ENCODE results near the gene MAMDC4.
"Not testable (repeated sequence)": the region's sequence is repeated elsewhere in the genome, so short reads cannot be mapped to it uniquely, and the experiment has no call there.

MAMDC4 gene

GRCh38 chr9:136825295-136826187 lies 26.6 kb upstream of the MAMDC4 start:
- no peak for DNase-seq

DNA sequence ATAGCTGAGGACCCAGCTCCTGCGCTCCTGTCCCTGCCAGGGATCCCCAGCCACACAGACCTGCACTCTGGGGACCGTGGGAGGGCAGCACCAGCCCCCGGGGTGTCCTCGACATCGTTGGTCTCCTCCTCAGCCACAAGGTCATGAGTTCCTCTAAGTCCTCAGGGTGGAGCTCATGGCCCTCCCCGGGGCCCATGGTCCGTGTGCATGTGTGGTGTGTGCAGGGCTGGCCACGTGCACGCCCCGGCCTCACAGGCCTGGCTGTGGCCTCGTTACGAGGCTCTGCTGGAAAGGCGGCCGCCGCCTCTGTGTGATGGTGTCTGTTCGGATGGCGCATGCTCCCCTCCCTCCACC lies 26.0 kb upstream of the MAMDC4 start:
- DNase-seq = no peak

GRCh38 chr9:136826703-136827582 lies 25.2 kb upstream of the MAMDC4 start:
- no peak for DNase-seq

GRCh38 chr9:136827794-136828473 lies 24.2 kb upstream of the MAMDC4 start:
- no peak for DNase-seq

- DNase-seq = no peak
Measured at GRCh38 chr9:136828474-136829140, 23.5 kb upstream of the MAMDC4 start.

DNA sequence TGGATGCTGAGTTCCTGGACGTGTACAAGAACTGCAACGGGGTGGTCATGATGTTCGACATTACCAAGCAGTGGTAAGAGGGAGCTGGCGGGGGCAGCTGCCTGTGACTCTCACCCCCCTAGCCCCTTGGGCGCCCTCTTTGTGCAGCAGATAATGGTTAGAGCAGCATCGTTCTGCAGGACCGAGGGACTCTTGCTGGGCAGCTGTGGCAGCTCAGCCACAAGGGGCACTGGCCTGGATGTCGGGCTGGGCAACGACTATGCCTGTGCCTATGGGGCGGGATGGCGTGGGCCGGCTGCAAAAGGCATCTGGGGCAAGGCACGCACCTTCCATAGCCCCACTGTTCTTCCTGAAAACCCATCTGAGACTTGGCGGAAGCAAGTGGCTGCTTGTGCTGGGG lies 22.7 kb upstream of the MAMDC4 start:
- DNase-seq = no peak

DNA sequence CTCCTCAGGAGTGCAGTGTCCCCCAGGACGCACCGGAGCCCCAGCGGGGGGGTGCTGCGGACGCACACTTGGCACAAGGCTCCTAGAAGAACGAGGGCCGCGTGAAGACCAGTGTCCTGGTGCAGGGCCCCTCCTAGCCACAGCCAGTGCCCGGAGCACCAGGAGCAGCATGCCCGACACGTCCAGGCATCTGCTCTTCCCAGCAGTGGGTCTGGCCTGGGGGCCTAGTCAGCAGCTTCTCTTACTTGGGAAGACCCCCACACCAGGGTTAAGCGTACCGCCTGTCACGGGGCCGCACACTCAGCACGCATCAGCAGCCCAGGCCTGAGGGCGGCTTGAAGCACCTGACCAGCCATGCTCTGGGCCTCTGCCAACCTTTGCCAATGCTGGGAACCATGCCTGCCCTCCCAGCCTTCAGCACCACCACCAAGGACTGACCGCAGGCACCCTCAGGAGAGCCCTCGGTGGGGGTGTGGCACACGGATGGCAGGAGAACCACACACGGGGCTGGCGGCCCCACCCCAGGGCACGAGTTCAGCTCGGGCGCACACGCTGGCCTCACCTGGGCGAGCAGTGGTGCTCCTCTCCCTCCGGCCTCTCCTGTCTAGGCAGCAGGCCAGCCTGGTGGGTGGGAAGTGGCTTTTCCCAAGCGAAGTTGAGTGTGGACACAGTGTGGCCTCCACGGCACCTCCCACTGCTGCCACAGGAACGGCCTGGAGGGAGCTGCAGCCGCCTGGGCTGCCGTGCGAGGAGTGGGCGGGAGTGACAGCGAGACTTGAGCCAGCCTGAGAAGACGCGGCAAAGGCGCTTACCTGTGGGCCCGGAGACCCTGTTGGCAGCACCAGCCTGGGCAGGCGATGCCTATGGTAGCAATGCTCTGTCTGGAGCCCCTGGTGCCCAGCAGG lies 21.9 kb upstream of the MAMDC4 start:
- DNase-seq = no peak

- DNase-seq = no peak
Measured at GRCh38 chr9:136831002-136831719, 21.0 kb upstream of the MAMDC4 start.

DNA sequence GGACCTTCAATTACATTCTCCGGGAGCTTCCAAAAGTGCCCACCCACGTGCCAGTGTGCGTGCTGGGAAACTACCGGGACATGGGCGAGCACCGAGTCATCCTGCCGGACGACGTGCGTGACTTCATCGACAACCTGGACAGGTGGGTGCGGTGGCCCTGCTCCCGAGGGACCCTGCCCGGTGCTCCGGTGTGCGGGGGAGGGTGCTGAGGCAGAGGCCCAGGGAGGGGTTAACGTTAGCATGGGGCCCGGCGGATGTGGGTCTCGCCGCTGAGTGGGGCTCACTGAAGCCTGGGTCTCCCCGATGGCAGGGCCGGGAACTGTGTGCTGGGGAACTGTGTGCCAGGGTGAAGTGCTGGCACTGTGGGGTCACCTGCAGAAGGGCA lies 20.4 kb upstream of the MAMDC4 start:
- DNase-seq = no peak

DNA sequence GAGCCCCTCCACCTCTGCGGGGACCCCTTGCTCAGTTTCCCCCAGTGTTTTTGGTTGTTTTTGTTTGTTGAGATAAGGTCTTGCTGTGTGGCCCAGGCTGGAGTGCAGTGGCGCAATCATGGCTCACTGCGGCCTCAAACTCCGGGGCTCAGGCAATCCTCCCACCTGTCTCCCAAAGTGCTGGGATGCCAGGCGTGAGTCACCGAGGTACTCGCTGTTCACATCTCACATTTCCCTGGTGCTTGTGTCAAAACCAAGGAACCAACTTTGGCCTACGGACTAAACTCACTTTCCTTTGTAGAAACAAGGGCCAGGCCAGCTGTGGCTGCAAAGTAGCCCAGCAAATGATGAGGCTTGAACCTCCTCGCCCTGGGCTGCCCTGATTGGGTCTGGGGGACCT lies 19.6 kb upstream of the MAMDC4 start:
- DNase-seq = no peak

- DNase-seq = not testable (repeated sequence)
Measured at GRCh38 chr9:136833381-136834048, 18.6 kb upstream of the MAMDC4 start.

DNA sequence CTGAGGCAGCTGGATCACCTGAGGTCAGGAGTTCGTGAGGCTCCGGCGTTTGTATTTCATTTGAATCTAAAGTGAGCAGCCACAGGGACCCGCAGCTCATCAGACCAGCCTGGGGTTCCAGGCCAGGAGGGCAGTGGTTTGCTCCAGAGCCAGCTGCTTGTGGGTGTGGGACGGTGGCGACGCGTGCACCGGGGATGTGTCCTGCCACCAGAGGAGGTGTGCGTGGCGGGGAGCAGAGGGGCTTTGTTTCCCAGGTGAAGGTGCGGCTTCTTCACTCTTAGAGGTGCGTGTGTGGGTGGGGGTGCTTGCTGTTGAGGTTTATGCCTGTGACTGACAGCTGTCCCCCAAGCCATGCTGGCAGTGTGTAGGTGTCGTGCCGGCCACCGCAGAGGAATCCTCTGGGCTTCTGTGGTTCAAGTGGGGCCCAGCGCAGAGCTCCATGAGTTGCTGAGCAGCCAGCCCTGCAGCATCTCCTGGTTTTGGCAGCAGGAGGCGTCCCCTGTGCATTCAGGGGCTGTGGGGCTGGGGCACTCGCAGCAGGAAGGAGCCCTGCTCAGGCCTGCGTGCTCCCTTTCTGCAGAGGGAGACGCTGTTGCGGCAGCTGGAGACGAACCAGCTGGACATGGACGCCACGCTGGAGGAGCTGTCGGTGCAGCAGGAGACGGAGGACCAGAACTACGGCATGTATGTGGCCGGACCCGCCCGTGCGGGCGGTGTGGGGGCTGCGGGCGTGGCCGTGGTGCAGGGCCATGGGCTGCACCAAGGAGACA lies 16.8 kb upstream of the MAMDC4 start:
- no peak for DNase-seq

- DNase-seq = no peak
Measured at GRCh38 chr9:136835932-136836904, 15.9 kb upstream of the MAMDC4 start.

- DNase-seq = no peak
Measured at GRCh38 chr9:136837146-136837855, 14.8 kb upstream of the MAMDC4 start.

GRCh38 chr9:136837856-136838277 lies 14.3 kb upstream of the MAMDC4 start:
- not testable (repeated sequence) for DNase-seq

DNA sequence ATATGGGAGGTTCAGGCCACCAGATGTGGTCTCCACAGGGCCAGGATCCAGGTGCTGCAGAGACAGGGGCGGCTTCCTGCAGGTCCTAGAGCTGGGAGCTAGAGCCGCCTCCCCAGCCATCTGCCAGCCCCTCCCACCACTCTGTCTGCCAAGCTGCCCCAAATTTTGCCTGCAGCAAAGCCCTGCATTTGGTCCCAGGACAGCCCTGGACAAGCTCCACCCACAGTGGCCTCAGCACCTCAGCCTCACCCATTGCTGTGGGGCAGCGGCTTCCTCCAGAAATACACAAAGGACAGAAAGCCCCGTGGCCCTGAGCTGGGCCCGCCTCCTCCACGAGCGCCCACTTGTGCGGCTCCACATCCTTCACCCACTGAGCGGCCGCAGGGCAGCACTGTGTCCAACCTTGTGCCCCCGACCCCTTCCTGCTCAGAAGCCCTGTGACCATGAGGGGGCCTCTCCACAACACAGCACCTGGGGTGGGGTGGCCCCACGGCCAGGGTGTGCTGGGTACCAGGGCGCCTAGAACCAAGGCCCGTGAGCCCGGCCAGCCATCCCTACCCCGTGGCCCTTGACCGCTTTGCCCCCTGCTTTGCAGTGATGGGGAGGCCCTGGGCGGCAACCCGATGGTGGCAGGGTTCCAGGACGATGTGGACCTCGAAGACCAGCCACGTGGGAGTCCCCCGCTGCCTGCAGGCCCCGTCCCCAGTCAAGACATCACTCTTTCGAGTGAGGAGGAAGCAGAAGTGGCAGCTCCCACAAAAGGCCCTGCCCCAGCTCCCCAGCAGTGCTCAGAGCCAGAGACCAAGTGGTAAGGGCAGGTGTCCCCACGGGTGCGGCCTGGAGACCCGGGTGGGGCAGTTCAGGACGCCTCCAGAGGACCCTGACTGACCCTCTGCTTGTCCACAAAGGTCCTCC lies 13.6 kb upstream of the MAMDC4 start:
- DNase-seq = no peak

All from NCI-H510A treated with DMSO at 0.1 percent for 48 hours (cell line).